T follicular helper cell (primary cell): ENCODE measurements around the gene CCDC28B.

Experiments used
- DNase-seq: peaks from one replicate; pipeline ENCODE4 v3.0.0-alpha.2; 2020; ENCODE audit warnings: low read depth

Gene CCDC28B

GRCh38 chr1:32221980-32222755 lies 21.8 kb downstream of the CCDC28B start, which contains the start of the genes EIF3I and TMEM234:
TSS of gene EIF3I (plus strand) at chr1:32222407. CDS start at chr1:32222442, 35 bp downstream.
TSS of gene TMEM234 (minus strand) at chr1:32222353. CDS start at chr1:32222322, 31 bp downstream.
- peak; percentile 87 for DNase-seq

- no peak for DNase-seq
Measured at GRCh38 chr1:32223683-32224082, 23.3 kb downstream of the CCDC28B start.

GRCh38 chr1:32224285-32224684 lies 23.9 kb downstream of the CCDC28B start:
- DNase-seq: no peak

- no peak for DNase-seq
Measured at GRCh38 chr1:32228771-32229170, 28.4 kb downstream of the CCDC28B start.

- no peak for DNase-seq
Measured at GRCh38 chr1:32231843-32232432, 31.5 kb downstream of the CCDC28B start.

- DNase-seq: no peak
Measured at GRCh38 chr1:32232558-32233304, 32.3 kb downstream of the CCDC28B start.

- no peak for DNase-seq
Measured at GRCh38 chr1:32234792-32235191, 34.4 kb downstream of the CCDC28B start.

GRCh38 chr1:32239337-32239736 lies 38.9 kb downstream of the CCDC28B start:
- DNase-seq: no peak

- no peak for DNase-seq
Measured at GRCh38 chr1:32239790-32240139, 39.4 kb downstream of the CCDC28B start.

- peak; percentile 43 for DNase-seq
Measured at GRCh38 chr1:32240140-32240951, 40.0 kb downstream of the CCDC28B start.

- DNase-seq: no peak
Measured at GRCh38 chr1:32241001-32241763, 40.8 kb downstream of the CCDC28B start.

- no peak for DNase-seq
Measured at GRCh38 chr1:32242341-32242851, 42.0 kb downstream of the CCDC28B start.

GRCh38 chr1:32246888-32247273 lies 46.5 kb downstream of the CCDC28B start, which contains the start of gene FAM167B:
TSS of gene FAM167B (plus strand) at chr1:32247222. CDS start at chr1:32247422, 200 bp downstream.
- DNase-seq: no peak

GRCh38 chr1:32247452-32247851 lies 47.1 kb downstream of the CCDC28B start:
- no peak for DNase-seq

GRCh38 chr1:32247983-32248889 lies 47.8 kb downstream of the CCDC28B start:
- peak; percentile 61 for DNase-seq

- peak; percentile 79 for DNase-seq
Measured at GRCh38 chr1:32249831-32250525, 49.6 kb downstream of the CCDC28B start.

GRCh38 chr1:32250893-32251716 lies 50.7 kb downstream of the CCDC28B start, which contains the start of gene LCK:
TSS of gene LCK (plus strand) at chr1:32251265. CDS start at chr1:32274330, 23,065 bp downstream.
- no peak for DNase-seq
